ENCODE measurements around the gene TULP4.
A peak's percentile ranks its signal among the peaks of the same experiment; 100 is the strongest.

Gene TULP4

DNA sequence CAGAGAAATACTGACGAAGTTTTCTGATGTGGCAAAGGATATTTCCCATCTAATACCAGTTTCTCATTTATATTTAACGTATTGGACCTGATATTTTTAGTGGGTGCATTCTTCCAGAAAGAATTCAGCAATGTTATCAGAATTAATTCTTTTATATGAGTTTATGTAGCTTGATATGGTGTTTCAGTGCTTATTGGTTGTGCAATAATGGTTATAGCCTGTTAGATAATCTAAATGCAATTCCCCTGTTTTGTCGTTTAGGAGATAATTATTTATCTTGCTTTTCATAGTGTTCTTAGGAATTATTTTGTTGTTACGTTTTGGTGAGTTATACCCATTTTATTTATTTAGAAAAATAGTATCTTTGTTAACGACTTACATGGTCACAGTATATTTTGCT lies 196.2 kb downstream of the TULP4 start:
- Histone ChIP-seq H3K4me3 (ENCODE audit: control insufficient read depth in 1 of 7, extremely low read depth in 1 of 7, insufficient read depth in 4 of 7, low read depth in 2 of 7, low read length in 6 of 7) (no peak overlapping the region), H3K4me1 (ENCODE audit: control extremely low read depth in 1 of 4, control insufficient read depth in 4 of 4, insufficient read depth in 4 of 4, low read length in 3 of 4) (no peaks in the 10 kb centered on the region), H3K27ac (ENCODE audit: insufficient read depth in 1 of 2, low read depth in 1 of 2, low read length in 2 of 2, poor library complexity in 1 of 2, severe bottlenecking in 2 of 2) (no peak overlapping the region), H3K27me3 (replicated peaks in 2 of 5; ENCODE audit: control insufficient read depth in 4 of 5, insufficient read depth in 5 of 5, low read length in 4 of 5) (no peaks in the 10 kb centered on the region), H3K36me3 (ENCODE audit: control insufficient read depth in 4 of 4, insufficient read depth in 4 of 4, low read length in 3 of 4) (peaks cover 5 to 11% (median 7%) of the 10 kb centered on the region in 4 experiments), H3K9me3 (ENCODE audit: control extremely low read depth in 1 of 5, control insufficient read depth in 4 of 5, insufficient read depth in 2 of 5, low read depth in 1 of 5, low read length in 4 of 5) (no peaks in the 10 kb centered on the region)
- POLR2A ChIA-PET: no interaction called here
- WGBS (ENCODE audit: insufficient coverage): no CpG with 5 or more reads among the region's 5 CpGs
- CTCF ChIA-PET: no interaction called here
- no peak for DNase-seq

DNA sequence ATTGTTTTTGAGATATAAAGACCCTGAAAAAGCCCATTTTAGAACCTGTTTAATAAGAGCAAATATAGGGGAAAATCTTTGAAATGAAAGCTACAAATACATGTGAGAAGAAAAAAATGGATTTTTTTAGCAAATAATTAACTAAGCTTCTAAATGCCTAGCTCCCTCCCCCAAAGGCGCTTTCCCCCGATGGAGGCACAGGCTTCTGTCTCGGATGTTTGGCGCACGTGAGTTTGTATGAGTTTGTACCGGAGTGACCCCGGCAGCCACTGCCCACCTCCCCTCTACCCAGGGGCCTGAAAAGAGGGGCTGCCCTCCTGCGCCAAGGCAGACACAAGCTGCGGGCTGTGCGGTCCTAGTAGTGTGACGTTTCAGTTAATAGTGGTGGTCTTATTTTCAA lies 197.2 kb downstream of the TULP4 start:
- no peaks in the 10 kb centered on the region for H3K9me3 ChIP-seq (ENCODE audit: control extremely low read depth in 1 of 5, control insufficient read depth in 4 of 5, insufficient read depth in 2 of 5, low read depth in 1 of 5, low read length in 4 of 5)
- H3K27me3 ChIP-seq (replicated peaks in 2 of 5; ENCODE audit: control insufficient read depth in 4 of 5, insufficient read depth in 5 of 5, low read length in 4 of 5): no peaks in the 10 kb centered on the region
- peaks cover 5 to 8% (median 7%) of the 10 kb centered on the region in 4 experiments for H3K36me3 ChIP-seq (ENCODE audit: control insufficient read depth in 4 of 4, insufficient read depth in 4 of 4, low read length in 3 of 4)
- no peak for DNase-seq
- WGBS (ENCODE audit: insufficient coverage): 100% methylated on average over 6 of the region's 11 CpGs
- ChIA-PET CTCF (no interaction called here), POLR2A (no interaction called here)
- peaks cover 0 to 8% (median 6%) of the 10 kb centered on the region in 4 experiments for H3K4me1 ChIP-seq (ENCODE audit: control extremely low read depth in 1 of 4, control insufficient read depth in 4 of 4, insufficient read depth in 4 of 4, low read length in 3 of 4)
- H3K27ac ChIP-seq (ENCODE audit: insufficient read depth in 1 of 2, low read depth in 1 of 2, low read length in 2 of 2, poor library complexity in 1 of 2, severe bottlenecking in 2 of 2): no peak overlapping the region
- no peak overlapping the region for H3K4me3 ChIP-seq (ENCODE audit: control insufficient read depth in 1 of 7, extremely low read depth in 1 of 7, insufficient read depth in 4 of 7, low read depth in 2 of 7, low read length in 6 of 7)

DNA sequence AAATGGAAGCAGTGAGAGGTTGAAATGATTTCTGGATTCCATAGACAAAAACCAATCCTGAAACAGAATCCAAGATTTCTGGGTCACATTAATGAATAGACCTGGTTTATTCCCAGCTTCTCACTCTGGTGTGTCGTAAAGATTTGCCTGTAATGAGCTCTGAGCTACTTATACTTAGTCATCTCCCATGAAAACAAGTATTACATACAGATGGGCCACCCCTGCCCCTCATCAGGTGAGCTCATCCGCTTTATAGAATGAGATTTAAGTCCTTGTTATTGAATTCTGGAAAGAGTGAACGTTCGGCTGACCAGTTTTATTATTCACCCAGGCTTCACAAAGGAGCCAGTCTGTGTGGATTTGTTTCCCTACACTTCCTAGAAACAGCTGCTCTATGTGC lies 200.5 kb downstream of the TULP4 start:
- H3K9me3 ChIP-seq (ENCODE audit: control extremely low read depth in 1 of 5, control insufficient read depth in 4 of 5, insufficient read depth in 2 of 5, low read depth in 1 of 5, low read length in 4 of 5): no peaks in the 10 kb centered on the region
- H3K36me3 ChIP-seq (ENCODE audit: control insufficient read depth in 4 of 4, insufficient read depth in 4 of 4, low read length in 3 of 4): peaks cover 0 to 2% (median 0%) of the 10 kb centered on the region in 4 experiments
- peaks cover 0 to 29% (median 16%) of the 10 kb centered on the region in 4 experiments for H3K4me1 ChIP-seq (ENCODE audit: control extremely low read depth in 1 of 4, control insufficient read depth in 4 of 4, insufficient read depth in 4 of 4, low read length in 3 of 4)
- no peak overlapping the region for H3K27ac ChIP-seq (ENCODE audit: insufficient read depth in 1 of 2, low read depth in 1 of 2, low read length in 2 of 2, poor library complexity in 1 of 2, severe bottlenecking in 2 of 2)
- H3K4me3 ChIP-seq (ENCODE audit: control insufficient read depth in 1 of 7, extremely low read depth in 1 of 7, insufficient read depth in 4 of 7, low read depth in 2 of 7, low read length in 6 of 7): no peak overlapping the region
- ChIA-PET CTCF (interaction anchor here (1.1 kb wide), 1 partner anchor 91 kb away, joined by 3 read pairs; no protein-coding TSS in a partner anchor), POLR2A (no interaction called here)
- DNase-seq: no peak
- 97% methylated on average over 3 of the region's 4 CpGs for WGBS (ENCODE audit: insufficient coverage)
- peaks cover 0 to 7% (median 0%) of the 10 kb centered on the region in 5 experiments for H3K27me3 ChIP-seq (replicated peaks in 2 of 5; ENCODE audit: control insufficient read depth in 4 of 5, insufficient read depth in 5 of 5, low read length in 4 of 5)

DNA sequence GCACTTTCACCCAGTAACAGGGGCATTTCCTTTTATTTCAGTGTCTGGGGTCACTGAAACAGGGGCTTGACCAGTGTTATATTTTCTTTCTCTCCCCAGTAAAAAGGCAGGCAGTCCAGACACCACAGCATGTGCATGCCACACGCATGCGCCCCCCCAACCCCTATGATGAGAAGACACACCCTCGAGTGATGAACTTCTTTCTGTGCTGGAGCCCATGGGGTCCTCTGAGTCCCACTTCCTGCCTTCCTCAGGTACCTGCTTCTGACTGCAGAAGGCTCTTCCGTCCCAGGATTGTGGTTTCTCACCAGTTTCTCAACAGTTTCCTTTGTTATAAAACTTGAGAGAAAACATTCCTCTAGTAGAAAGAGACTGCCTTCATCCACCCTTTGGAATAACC lies 201.9 kb downstream of the TULP4 start:
- peaks cover 0 to 10% (median 0%) of the 10 kb centered on the region in 5 experiments for H3K27me3 ChIP-seq (replicated peaks in 2 of 5; ENCODE audit: control insufficient read depth in 4 of 5, insufficient read depth in 5 of 5, low read length in 4 of 5)
- peak in 1 of 3 donors; percentile 14 for DNase-seq
- peaks cover 0 to 2% (median 0%) of the 10 kb centered on the region in 4 experiments for H3K36me3 ChIP-seq (ENCODE audit: control insufficient read depth in 4 of 4, insufficient read depth in 4 of 4, low read length in 3 of 4)
- H3K9me3 ChIP-seq (ENCODE audit: control extremely low read depth in 1 of 5, control insufficient read depth in 4 of 5, insufficient read depth in 2 of 5, low read depth in 1 of 5, low read length in 4 of 5): no peaks in the 10 kb centered on the region
- ChIA-PET POLR2A (no interaction called here), CTCF (interaction anchor here (0.9 kb wide), 1 partner anchor 19 kb away, joined by 3 read pairs; no protein-coding TSS in a partner anchor)
- WGBS (ENCODE audit: insufficient coverage): 27% methylated on average over 4 of the region's 4 CpGs
- H3K4me3 ChIP-seq (ENCODE audit: control insufficient read depth in 1 of 7, extremely low read depth in 1 of 7, insufficient read depth in 4 of 7, low read depth in 2 of 7, low read length in 6 of 7): no peak overlapping the region
- H3K27ac ChIP-seq (ENCODE audit: insufficient read depth in 1 of 2, low read depth in 1 of 2, low read length in 2 of 2, poor library complexity in 1 of 2, severe bottlenecking in 2 of 2): no peak overlapping the region
- peaks cover 0 to 37% (median 22%) of the 10 kb centered on the region in 4 experiments for H3K4me1 ChIP-seq (ENCODE audit: control extremely low read depth in 1 of 4, control insufficient read depth in 4 of 4, insufficient read depth in 4 of 4, low read length in 3 of 4)

DNA sequence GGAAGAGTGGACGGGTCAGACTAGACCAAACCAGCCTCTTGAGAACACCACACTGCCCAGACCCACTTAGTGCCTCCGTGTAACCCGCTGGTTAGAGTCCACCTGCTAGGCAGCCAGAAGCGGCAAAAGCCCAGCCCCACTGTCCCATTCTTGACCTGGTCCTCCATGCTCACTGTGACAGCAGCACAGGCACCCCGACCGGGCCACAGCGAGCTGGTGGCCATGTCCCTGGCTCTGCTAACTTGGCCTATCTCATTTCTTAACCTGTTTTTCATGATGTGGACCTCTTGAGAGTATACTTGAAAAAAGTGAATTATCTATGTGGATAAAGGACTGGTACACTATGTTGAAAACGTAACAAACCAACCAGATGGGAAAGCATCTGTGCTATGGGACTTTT lies 202.7 kb downstream of the TULP4 start:
- WGBS (ENCODE audit: insufficient coverage): 90% methylated on average over 1 of the region's 8 CpGs
- H3K27ac ChIP-seq (ENCODE audit: insufficient read depth in 1 of 2, low read depth in 1 of 2, low read length in 2 of 2, poor library complexity in 1 of 2, severe bottlenecking in 2 of 2): no peak overlapping the region
- ChIA-PET POLR2A (no interaction called here), CTCF (interaction anchor here (0.9 kb wide), 1 partner anchor 18 kb away, joined by 3 read pairs; no protein-coding TSS in a partner anchor)
- no peaks in the 10 kb centered on the region for H3K9me3 ChIP-seq (ENCODE audit: control extremely low read depth in 1 of 5, control insufficient read depth in 4 of 5, insufficient read depth in 2 of 5, low read depth in 1 of 5, low read length in 4 of 5)
- peaks cover 0 to 37% (median 22%) of the 10 kb centered on the region in 4 experiments for H3K4me1 ChIP-seq (ENCODE audit: control extremely low read depth in 1 of 4, control insufficient read depth in 4 of 4, insufficient read depth in 4 of 4, low read length in 3 of 4)
- peaks cover 0 to 2% (median 0%) of the 10 kb centered on the region in 4 experiments for H3K36me3 ChIP-seq (ENCODE audit: control insufficient read depth in 4 of 4, insufficient read depth in 4 of 4, low read length in 3 of 4)
- peaks cover 0 to 11% (median 0%) of the 10 kb centered on the region in 5 experiments for H3K27me3 ChIP-seq (replicated peaks in 2 of 5; ENCODE audit: control insufficient read depth in 4 of 5, insufficient read depth in 5 of 5, low read length in 4 of 5)
- H3K4me3 ChIP-seq (ENCODE audit: control insufficient read depth in 1 of 7, extremely low read depth in 1 of 7, insufficient read depth in 4 of 7, low read depth in 2 of 7, low read length in 6 of 7): no peak overlapping the region
- DNase-seq: no peak

DNA sequence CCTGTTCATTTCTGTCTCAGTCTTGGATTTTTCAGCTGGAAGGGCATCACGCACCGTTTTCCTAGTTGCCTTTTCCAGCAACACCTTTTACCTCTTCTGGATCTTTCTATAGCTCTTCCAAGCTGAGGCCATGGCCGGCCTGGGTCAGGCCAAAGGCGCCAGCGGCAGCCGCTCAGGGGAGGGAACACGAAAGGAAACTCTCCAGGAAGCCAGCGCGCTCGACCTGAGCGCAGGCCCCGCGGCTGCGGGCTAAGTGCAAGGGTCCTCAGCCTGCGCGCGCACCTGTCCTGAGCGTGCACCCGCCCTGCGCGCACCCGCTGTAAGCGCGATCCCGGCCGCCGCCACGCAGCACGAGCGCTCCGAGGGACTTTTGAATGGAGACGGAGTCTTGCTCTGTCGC lies 203.8 kb downstream of the TULP4 start:
- ChIA-PET POLR2A (no interaction called here), CTCF (interaction anchor here (1.2 kb wide), 1 partner anchor 43 kb away, joined by 3 read pairs; the partner anchor contains the start of gene TMEM181)
- no peak overlapping the region for H3K27ac ChIP-seq (ENCODE audit: insufficient read depth in 1 of 2, low read depth in 1 of 2, low read length in 2 of 2, poor library complexity in 1 of 2, severe bottlenecking in 2 of 2)
- peaks cover 0 to 11% (median 0%) of the 10 kb centered on the region in 5 experiments for H3K27me3 ChIP-seq (replicated peaks in 2 of 5; ENCODE audit: control insufficient read depth in 4 of 5, insufficient read depth in 5 of 5, low read length in 4 of 5)
- peak; percentile 19 to 60 (median 43) for DNase-seq
- H3K9me3 ChIP-seq (ENCODE audit: control extremely low read depth in 1 of 5, control insufficient read depth in 4 of 5, insufficient read depth in 2 of 5, low read depth in 1 of 5, low read length in 4 of 5): no peaks in the 10 kb centered on the region
- H3K4me1 ChIP-seq (ENCODE audit: control extremely low read depth in 1 of 4, control insufficient read depth in 4 of 4, insufficient read depth in 4 of 4, low read length in 3 of 4): peaks cover 0 to 37% (median 22%) of the 10 kb centered on the region in 4 experiments
- peak overlapping the region in 6 of 7 experiments; percentile 11 to 63 (median 42) for H3K4me3 ChIP-seq (ENCODE audit: control insufficient read depth in 1 of 7, extremely low read depth in 1 of 7, insufficient read depth in 4 of 7, low read depth in 2 of 7, low read length in 6 of 7)
- no peaks in the 10 kb centered on the region for H3K36me3 ChIP-seq (ENCODE audit: control insufficient read depth in 4 of 4, insufficient read depth in 4 of 4, low read length in 3 of 4)
- WGBS (ENCODE audit: insufficient coverage): 6% methylated on average over 33 of the region's 33 CpGs

DNA sequence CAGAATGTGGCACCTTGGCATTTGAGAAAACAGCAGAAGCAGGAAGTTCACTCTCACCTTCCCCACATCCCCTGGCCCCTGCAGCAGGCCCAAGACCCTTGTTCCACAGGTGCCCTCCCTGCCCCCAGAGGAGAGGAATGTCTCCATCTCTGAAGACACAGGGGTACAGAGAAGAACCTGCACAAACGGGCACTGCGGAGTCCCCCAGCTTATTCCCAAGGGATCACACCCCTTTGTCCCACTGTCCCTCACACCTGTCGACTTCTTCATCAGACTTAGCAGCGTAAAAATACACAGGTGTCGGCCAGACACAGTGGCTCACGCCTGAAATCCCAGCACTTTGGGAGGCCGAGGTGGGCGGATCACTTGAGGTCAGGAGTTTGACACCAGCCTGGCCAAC lies 204.8 kb downstream of the TULP4 start:
- 93% methylated on average over 5 of the region's 8 CpGs for WGBS (ENCODE audit: insufficient coverage)
- DNase-seq: no peak
- Histone ChIP-seq H3K9me3 (ENCODE audit: control extremely low read depth in 1 of 5, control insufficient read depth in 4 of 5, insufficient read depth in 2 of 5, low read depth in 1 of 5, low read length in 4 of 5) (no peaks in the 10 kb centered on the region), H3K27ac (ENCODE audit: insufficient read depth in 1 of 2, low read depth in 1 of 2, low read length in 2 of 2, poor library complexity in 1 of 2, severe bottlenecking in 2 of 2) (no peak overlapping the region), H3K4me3 (ENCODE audit: control insufficient read depth in 1 of 7, extremely low read depth in 1 of 7, insufficient read depth in 4 of 7, low read depth in 2 of 7, low read length in 6 of 7) (no peak overlapping the region), H3K4me1 (ENCODE audit: control extremely low read depth in 1 of 4, control insufficient read depth in 4 of 4, insufficient read depth in 4 of 4, low read length in 3 of 4) (peaks cover 0 to 37% (median 22%) of the 10 kb centered on the region in 4 experiments), H3K36me3 (ENCODE audit: control insufficient read depth in 4 of 4, insufficient read depth in 4 of 4, low read length in 3 of 4) (no peaks in the 10 kb centered on the region), H3K27me3 (replicated peaks in 2 of 5; ENCODE audit: control insufficient read depth in 4 of 5, insufficient read depth in 5 of 5, low read length in 4 of 5) (peaks cover 0 to 11% (median 0%) of the 10 kb centered on the region in 5 experiments)
- ChIA-PET POLR2A (no interaction called here), CTCF (no interaction called here)
